Measurements from ENCODE around the gene MYH11.
"Not testable (repeated sequence)": the region's sequence is repeated elsewhere in the genome, so short reads cannot be mapped to it uniquely, and the experiment has no call there.

The MYH11 gene

DNA sequence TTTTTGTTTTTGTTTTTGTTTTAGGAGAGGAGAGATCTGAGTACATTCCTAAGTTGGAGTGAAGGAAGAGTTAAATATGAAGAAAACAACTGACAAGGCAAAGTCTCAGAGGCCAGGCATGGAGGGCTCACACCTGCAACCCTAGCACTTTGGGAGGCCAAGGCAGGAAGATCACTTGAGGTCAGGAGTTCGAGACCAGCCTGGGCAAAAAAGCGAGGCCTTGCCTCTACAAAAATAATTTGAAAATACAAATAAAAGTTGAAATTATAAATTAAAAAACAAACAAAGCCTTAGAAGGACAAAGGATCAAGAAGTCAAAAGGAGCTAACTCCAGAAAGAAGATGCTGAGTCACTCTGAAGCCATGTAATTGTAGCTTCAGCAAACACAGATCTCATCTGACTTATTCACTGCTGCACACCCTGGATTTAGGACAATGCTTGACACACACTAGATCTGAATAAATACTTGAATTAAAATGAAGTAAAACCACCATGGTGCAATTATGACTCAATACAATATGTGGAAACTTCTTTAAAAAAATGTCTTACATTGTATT lies 22.5 kb upstream of the MYH11 start:
- no peak for DNase-seq (ENCODE audit: low read depth in 1 of 2, low spot score in 1 of 2)

GRCh38 chr16:15876503-15876902 lies 19.7 kb upstream of the MYH11 start:
- DNase-seq (ENCODE audit: low read depth in 1 of 2, low spot score in 1 of 2), result no peak

DNA sequence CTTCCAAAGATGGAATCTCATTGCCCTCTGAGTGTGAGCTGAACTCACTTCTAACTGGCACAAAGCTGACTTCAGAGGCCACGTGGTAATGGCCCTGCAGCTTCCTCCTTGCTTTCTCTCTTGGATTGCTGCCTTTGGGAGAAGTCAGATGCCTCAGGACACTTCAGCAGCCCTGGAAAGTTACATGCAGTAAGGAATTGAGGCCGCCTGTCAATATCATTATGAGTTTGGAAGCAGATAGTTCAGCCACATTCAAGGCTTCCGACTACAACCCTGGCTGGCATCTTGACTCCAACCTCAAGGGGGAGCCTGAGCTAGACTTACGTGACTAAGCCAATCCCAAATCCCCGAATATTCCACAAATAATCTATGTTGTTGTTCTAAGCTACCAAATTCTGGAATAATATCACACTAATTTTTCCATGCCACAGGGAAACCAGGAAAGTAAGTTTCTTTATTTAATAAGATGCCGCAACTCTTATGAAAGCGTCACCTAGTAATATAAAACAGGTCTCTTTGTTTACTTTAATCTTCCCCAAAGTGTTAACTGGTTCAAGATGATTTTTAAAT lies 18.0 kb upstream of the MYH11 start:
- DNase-seq (ENCODE audit: low read depth in 1 of 2, low spot score in 1 of 2), result no peak

GRCh38 chr16:15873737-15874136 lies 16.9 kb upstream of the MYH11 start:
- no peak for DNase-seq (ENCODE audit: low read depth in 1 of 2, low spot score in 1 of 2)

DNA sequence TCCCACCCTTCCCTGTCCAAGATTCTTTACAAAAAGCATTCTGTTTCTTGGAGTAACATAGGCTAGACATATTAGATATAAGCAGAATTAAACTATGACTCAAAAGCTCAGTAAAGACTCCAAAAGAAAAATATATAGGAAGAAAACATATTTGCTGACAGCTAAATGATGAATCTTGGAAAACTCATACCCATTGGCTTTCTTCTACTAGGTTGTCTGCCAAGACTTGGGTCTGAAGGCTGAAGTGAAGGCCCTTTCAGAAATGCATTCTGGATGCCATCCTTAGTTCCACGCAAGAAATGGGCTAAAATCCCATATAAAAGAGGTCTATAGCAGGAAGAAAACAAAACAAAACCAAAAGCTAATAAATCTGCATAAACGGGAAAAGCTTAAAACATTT lies 16.5 kb upstream of the MYH11 start:
- no peak for DNase-seq (ENCODE audit: low read depth in 1 of 2, low spot score in 1 of 2)

DNA sequence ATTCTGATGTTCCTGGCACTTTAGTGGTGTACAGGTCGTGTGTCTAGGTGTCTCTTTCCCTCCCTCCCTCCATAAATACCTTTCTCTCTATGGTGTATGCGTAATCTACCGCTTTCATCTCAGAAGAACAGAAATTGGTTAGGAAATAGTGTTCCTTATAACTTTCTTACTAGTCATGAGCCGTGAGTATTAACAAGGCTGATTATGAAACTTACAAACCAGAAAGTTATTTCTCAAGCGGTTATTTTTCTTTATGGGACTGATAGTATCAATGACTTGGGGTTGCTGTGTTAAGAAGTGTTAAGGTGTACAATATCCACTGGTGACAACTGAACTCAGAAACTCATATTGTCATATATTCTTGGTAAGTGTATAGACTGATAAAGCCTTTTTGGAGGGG lies 13.2 kb upstream of the MYH11 start:
- no peak for DNase-seq (ENCODE audit: low read depth in 1 of 2, low spot score in 1 of 2)

DNA sequence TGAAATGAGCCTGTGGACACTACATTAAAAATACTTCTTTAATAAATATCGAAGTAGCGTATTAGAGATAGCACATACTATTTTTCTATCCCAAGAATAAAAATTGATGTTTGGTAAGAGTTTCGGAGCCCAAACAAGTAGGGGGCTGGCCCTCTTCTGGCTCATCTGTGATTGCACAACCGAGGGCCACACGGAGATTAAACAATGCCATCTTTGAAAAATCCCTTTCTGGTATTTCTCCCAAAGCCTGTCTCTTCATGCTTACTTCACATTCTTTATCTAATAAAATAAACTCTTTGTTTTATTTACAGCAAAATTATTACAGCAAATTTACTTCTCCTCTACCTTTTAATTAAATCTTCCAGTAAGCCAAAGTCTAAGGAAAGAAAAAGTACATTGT lies 9.6 kb upstream of the MYH11 start:
- DNase-seq (ENCODE audit: low read depth in 1 of 2, low spot score in 1 of 2), result no peak

DNA sequence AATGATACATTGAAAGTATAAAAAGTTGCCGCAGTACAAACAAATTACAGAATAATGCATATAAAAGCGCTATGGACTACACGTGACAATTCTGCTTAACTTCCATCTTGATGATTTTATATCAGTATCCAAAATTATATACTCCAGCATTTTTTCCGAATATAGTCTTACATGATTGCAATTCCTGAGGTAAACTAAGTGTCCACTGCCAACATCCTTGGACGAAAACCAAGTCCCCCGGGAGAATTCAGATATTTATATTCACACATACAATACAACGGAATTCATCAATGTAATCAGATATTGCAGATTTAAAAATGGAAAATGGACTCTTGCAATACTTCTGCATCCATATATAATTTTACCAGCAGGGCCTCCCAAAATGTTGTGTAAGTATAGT lies 8.9 kb upstream of the MYH11 start:
- no peak for DNase-seq (ENCODE audit: low read depth in 1 of 2, low spot score in 1 of 2)

- DNase-seq (ENCODE audit: low read depth in 1 of 2, low spot score in 1 of 2), result no peak
Measured at GRCh38 chr16:15864939-15865338, 8.1 kb upstream of the MYH11 start.

DNA sequence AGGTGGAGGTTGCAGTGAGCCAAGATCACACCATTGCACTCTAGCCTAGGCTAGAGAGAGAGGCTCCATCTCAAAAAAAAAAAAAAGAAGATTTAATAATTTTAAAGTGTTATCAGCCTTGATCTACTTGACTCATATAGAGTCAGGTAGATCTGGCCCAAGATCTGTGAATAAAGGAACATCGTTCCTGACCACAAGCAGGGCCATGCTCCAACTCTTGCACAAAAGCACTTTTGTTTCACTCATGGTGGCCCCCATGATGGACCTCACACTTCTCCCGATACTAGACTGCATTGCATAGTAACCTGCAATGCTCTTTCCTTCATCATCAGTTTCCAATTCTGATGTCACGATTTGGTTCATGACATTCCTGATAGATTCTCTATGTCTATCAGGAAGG lies 5.2 kb upstream of the MYH11 start:
- no peak for DNase-seq (ENCODE audit: low read depth in 1 of 2, low spot score in 1 of 2)

GRCh38 chr16:15858921-15859668 lies 2.3 kb upstream of the MYH11 start:
- no peak for DNase-seq (ENCODE audit: low read depth in 1 of 2, low spot score in 1 of 2)

GRCh38 chr16:15857724-15858560 lies 1.1 kb upstream of the MYH11 start:
- no peak for DNase-seq (ENCODE audit: low read depth in 1 of 2, low spot score in 1 of 2)

GRCh38 chr16:15856182-15856581 lies 646 bp downstream of the MYH11 start:
- DNase-seq (ENCODE audit: low read depth in 1 of 2, low spot score in 1 of 2), result no peak

DNA sequence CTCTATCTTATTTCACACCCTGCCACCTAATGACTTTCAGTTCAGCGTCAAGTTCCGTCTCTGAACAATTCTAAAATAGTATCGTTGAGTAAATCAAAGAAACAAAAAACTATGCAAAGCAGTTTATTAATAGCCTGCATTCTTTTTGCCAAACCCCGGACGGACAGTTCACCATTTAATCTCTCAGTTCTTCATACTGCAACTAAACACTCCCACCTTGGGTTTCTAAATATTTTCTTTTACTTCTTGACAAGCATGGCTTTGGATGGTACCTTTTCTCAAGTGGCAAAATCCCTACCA lies 1.2 kb downstream of the MYH11 start:
- DNase-seq (ENCODE audit: low read depth in 1 of 2, low spot score in 1 of 2), result no peak

DNA sequence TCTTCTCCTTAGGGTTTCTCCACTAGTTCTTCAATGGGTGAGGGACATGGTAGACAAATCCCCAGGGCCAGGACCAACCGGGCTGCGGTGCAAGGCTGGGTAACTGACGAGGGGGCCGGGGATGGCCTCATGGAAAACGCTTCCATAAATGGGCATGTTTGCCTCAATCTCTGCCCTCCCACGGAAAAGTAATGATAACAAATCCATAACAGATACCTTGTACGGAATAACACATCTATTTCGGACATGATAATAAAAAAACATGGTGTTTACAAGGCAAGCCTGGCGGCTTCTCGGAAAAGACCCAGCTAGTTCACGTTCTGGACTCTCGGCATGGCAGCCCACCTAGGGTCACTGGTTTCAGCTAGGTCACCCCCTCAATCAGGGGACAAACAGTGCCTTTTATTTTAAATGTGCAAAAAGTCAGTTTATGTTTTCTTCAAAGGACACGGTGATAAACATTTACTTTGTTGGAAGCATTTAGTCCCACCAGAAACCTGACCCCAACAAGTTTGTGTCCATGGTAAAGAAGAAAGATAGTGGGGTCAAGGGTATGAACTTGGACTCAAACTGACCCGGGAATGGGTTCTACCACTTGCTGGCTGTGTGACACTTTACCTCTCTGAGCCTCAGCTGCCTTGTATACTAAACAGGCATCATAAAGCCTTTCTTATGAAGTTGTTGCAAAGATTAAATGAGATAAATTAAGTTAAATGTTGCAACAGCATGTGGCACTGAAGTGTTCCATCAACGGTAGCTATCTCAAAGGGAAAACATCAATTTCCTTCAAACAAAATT lies 1.7 kb downstream of the MYH11 start:
- no peak for DNase-seq (ENCODE audit: low read depth in 1 of 2, low spot score in 1 of 2)

DNA sequence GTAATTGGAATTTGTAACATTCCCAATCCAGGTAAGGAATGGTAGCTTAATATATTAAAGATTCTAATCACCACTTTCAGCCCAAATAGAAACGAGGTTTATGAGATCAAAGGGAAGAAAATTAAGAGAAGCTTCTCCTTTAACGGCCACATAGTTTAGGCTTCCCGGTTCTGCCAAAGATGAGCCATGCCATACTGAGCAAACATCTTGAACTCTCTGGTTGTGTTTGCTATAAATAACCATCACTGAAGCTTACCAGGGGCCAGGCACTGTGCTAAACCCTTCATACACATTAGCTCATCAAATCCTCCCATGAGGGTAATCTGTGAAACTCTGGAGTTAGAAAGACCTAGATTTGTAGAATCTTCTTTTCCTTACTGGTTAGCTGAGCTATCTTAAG lies 2.8 kb downstream of the MYH11 start:
- no peak for DNase-seq (ENCODE audit: low read depth in 1 of 2, low spot score in 1 of 2)

DNA sequence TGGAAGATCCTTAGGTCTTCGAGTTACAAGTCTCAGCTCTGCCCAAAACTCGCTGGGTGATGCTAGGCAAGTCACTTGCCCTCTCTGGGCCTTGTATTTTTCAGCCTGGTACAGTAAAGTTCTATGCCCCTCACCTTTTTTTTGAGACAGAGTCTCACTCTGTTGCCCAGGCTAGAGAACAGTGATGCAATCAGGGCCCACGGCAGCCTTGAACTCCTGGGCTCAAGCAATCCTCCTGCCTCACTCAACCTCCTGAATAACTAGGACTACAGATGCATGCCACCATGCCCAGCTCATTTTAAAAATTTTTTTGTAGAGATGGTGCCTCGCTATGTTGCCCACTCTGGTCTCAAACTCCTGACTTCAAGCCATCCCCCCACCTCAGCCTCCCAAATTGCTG lies 3.8 kb downstream of the MYH11 start:
- no peak for DNase-seq (ENCODE audit: low read depth in 1 of 2, low spot score in 1 of 2)

GRCh38 chr16:15850555-15850954 lies 6.3 kb downstream of the MYH11 start:
- not testable (repeated sequence) for DNase-seq (ENCODE audit: low read depth in 1 of 2, low spot score in 1 of 2)

- DNase-seq (ENCODE audit: low read depth in 1 of 2, low spot score in 1 of 2), result no peak
Measured at GRCh38 chr16:15849209-15849981, 7.4 kb downstream of the MYH11 start.

GRCh38 chr16:15847611-15848175 lies 9.1 kb downstream of the MYH11 start:
- DNase-seq (ENCODE audit: low read depth in 1 of 2, low spot score in 1 of 2), result no peak
